ENCODE data around the gene DIAPH3.

DNA sequence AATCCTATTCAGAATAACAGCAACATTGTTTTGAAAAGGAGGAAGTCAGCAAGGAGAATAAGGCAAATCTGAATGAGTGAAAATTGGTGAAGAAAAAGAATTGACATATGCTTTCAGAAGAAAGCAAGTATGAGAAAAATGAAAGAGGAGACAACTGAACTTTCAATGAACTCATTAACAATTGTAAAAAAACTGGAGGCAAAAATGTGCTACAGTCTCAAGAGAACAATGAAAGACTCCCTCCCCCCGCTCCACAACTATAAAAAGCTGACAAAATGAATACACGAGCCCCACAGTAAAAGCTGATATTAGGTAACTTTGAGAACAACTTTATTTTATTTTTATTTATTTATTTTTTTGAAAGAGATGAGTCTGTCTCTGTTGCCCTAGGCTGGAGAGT is 373.1 kb downstream of the DIAPH3 start:
- TF ChIP-seq POLR2AphosphoS5 (IDR thresholded peaks at IDR 0.05; ENCODE audit: low read depth, low read length) (no peak), POLR2A (IDR thresholded peaks at IDR 0.05; ENCODE audit: control extremely low read depth in 1 of 2, low read depth in 2 of 2, low read length in 2 of 2) (no peak), GABPA (IDR thresholded peaks at IDR 0.05; ENCODE audit: borderline replicate concordance, insufficient read depth, low read length) (no peak), CREB1 (IDR thresholded peaks at IDR 0.05) (no peak), YY1 (IDR thresholded peaks at IDR 0.05; ENCODE audit: low read depth, low read length) (no peak), EP300 (IDR thresholded peaks at IDR 0.05; ENCODE audit: borderline replicate concordance in 1 of 2, low read depth in 2 of 2, low read length in 2 of 2) (no peak), PHF8 (conservative IDR thresholded peaks at IDR 0.05; ENCODE audit: low read depth, low read length) (no peak), EZH2 (IDR thresholded peaks at IDR 0.05; ENCODE audit: low read depth, low read length, severe bottlenecking) (no peak), TCF12 (IDR thresholded peaks at IDR 0.05; ENCODE audit: low read depth, low read length) (no peak), RXRA (IDR thresholded peaks at IDR 0.05; ENCODE audit: insufficient read depth, low read depth, low read length) (no peak), RNF2 (IDR thresholded peaks at IDR 0.05; ENCODE audit: borderline replicate concordance, low read depth, low read length, missing control alignments, poor library complexity, severe bottlenecking) (no peak), MAX (IDR thresholded peaks at IDR 0.05) (no peak)
- TF ChIP-seq, protein P1, sequence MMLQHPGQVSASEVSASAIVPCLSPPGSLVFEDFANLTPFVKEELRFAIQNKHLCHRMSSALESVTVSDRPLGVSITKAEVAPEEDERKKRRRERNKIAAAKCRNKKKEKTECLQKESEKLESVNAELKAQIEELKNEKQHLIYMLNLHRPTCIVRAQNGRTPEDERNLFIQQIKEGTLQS (IDR thresholded peaks at IDR 0.05; ENCODE audit: insufficient read depth, low read depth, low read length): no peak
- TF ChIP-seq, protein P2, sequence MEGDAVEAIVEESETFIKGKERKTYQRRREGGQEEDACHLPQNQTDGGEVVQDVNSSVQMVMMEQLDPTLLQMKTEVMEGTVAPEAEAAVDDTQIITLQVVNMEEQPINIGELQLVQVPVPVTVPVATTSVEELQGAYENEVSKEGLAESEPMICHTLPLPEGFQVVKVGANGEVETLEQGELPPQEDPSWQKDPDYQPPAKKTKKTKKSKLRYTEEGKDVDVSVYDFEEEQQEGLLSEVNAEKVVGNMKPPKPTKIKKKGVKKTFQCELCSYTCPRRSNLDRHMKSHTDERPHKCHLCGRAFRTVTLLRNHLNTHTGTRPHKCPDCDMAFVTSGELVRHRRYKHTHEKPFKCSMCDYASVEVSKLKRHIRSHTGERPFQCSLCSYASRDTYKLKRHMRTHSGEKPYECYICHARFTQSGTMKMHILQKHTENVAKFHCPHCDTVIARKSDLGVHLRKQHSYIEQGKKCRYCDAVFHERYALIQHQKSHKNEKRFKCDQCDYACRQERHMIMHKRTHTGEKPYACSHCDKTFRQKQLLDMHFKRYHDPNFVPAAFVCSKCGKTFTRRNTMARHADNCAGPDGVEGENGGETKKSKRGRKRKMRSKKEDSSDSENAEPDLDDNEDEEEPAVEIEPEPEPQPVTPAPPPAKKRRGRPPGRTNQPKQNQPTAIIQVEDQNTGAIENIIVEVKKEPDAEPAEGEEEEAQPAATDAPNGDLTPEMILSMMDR (IDR thresholded peaks at IDR 0.05; ENCODE audit: control extremely low read depth in 1 of 3, insufficient read depth in 1 of 3, low read depth in 1 of 3, low read length in 3 of 3): no peak

All from H1 (cell line).